ENCODE measurements around the gene FAM186B. TPM values are rescaled to one million over a fixed set of nuclear protein-coding genes. Genes with fewer than 3 reads are reported as not detected.

The FAM186B gene
- total RNA-seq, 1 experiment from 2014 or later: 0.46 TPM

- Histone ChIP-seq H4K20me1 (ENCODE audit: control insufficient read depth, insufficient read depth, insufficient read length) (no peaks in the 10 kb centered on the region), H2AFZ (ENCODE audit: low read length) (no peak overlapping the region), H3T11ph (ENCODE audit: low read length) (no peak overlapping the region), H3K14ac (ENCODE audit: insufficient read depth, low read length) (no peak overlapping the region), H3K79me1 (ENCODE audit: insufficient read depth, low read depth, low read length, poor library complexity, severe bottlenecking) (no peaks in the 10 kb centered on the region), H3K9me3 (ENCODE audit: control insufficient read depth, low read depth, low read length) (no peaks in the 10 kb centered on the region), H3K9ac (ENCODE audit: extremely low read depth, insufficient read length, low read length) (no peak overlapping the region), H3K23me2 (ENCODE audit: insufficient read length, low read depth, low read length, poor library complexity, severe bottlenecking) (no peaks in the 10 kb centered on the region), H2BK120ac (ENCODE audit: low read depth, low read length, poor library complexity, severe bottlenecking) (no peak overlapping the region), H3K4ac (ENCODE audit: low read depth, low read length) (no peak overlapping the region), H3K4me2 (ENCODE audit: insufficient read depth, insufficient read length, low read length) (no peak overlapping the region), H2BK20ac (ENCODE audit: low read depth, low read length, poor library complexity, severe bottlenecking) (no peak overlapping the region), H4K91ac (ENCODE audit: insufficient read length, low read depth, low read length) (no peak overlapping the region), H3K27ac (ENCODE audit: insufficient read length, low read depth, low read length) (no peak overlapping the region), H2BK5ac (ENCODE audit: insufficient read length, low read length) (no peak overlapping the region), H2BK15ac (ENCODE audit: low read depth, low read length) (no peak overlapping the region), H2AK5ac (ENCODE audit: insufficient read length, low read length) (no peak overlapping the region), H3K27me3 (ENCODE audit: insufficient read depth, low read length) (no peaks in the 10 kb centered on the region), H3K4me1 (ENCODE audit: insufficient read depth, low read length) (no peaks in the 10 kb centered on the region), H3K56ac (ENCODE audit: insufficient read length, low read depth, low read length) (no peak overlapping the region), H2BK12ac (ENCODE audit: insufficient read length, low read depth, low read length) (no peak overlapping the region), H3K18ac (ENCODE audit: insufficient read length, low read depth, low read length) (no peak overlapping the region), H4K5ac (ENCODE audit: insufficient read length, low read depth, low read length) (no peak overlapping the region), H4K8ac (replicated peaks; ENCODE audit: insufficient read length, low read depth, low read length) (no peak overlapping the region), H3K23ac (ENCODE audit: insufficient read length, low read depth, low read length) (no peak overlapping the region), H3K79me2 (ENCODE audit: insufficient read depth, low read length) (no peaks in the 10 kb centered on the region)
- Mint-ChIP-seq H3K4me3 (no peak overlapping the region), H3K9me3 (no peaks in the 10 kb centered on the region), H3K27me3 (ENCODE audit: low read depth) (peaks cover 2% of the 10 kb centered on the region; the same call in 1 of the 2 replicates), H3K4me1 (peaks cover 12 to 13% of the 10 kb centered on the region in 2 experiments), H3K27ac (no peak overlapping the region), H3K36me3 (ENCODE audit: insufficient read depth in 1 of 3, low read depth in 3 of 3) (peaks cover 4 to 14% (median 6%) of the 10 kb centered on the region in 3 experiments; a peak in 4 of 7 replicates)
- TF ChIP-seq CTCF (conservative IDR thresholded peaks at IDR 0.05): no peak
- 100% methylated on average over 1 of the region's 4 CpGs for WGBS (ENCODE audit: extremely low coverage, insufficient read length, low lambda C conversion rate)
- no peak for DNase-seq
Observed at GRCh38 chr12:49582850-49583249, 22.6 kb downstream of the FAM186B start.
